Measurements from ENCODE around the gene ZKSCAN8.

The ZKSCAN8 gene

DNA sequence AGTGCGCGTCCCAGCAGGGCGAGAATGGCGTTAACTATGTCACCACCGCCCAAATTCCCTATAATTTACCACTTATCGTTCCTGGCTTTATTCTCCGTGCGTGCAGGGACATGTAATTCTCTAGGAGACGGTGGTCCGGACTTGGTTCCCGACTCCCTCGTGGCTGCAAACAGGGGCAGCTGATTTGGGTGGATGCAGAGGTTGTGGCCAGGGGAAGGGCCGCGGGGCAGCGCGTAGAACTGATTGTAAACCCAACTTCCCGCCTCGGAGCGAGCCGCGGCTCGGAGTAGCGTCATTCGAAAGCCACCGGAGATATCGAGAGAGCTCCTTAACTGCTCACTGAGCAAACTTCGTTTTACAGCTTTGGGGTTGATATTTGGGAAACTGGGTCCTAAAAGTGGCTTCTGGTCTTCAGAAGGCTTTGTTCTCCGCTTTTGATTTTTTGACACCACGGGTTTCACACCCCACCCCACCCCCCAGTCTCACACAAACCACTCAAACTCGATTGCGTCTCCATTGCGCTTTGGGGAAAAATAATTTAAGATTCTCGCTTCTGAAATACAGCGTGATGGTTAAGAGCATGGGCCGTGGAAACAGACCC, 65.9 kb downstream of the ZKSCAN8 start:
- DNase-seq = peak; percentile 80

DNA sequence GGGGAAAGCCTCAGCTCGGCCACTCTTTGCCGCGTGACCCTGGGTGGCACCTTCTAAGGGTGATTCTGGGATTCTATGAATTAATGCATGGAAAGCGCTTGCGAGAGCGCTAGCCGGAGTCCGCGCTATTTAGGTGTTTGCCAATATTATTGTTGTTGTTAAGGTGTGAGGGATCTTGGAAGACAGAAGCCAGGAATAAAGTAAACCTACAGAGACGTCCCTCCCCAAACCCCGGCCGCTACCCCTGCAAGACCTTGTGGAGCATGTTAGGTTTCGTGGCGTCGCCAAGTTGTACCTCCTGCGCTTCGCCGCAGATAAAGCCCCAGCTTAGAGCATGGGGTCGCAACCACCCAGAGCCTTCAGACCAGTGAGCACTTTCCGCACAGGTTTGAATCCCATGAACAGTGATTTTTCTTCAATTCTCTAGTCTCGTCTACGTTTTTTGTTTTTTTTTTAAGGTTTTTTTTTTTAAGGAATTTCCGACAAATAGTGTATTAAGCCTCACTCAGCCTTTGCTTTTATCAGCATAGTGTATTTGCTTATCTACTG, 66.5 kb downstream of the ZKSCAN8 start:
- DNase-seq = no peak
